Measurements from ENCODE around the gene TCERG1L. TPM values are rescaled to one million over a fixed set of nuclear protein-coding genes. Genes with fewer than 3 reads are reported as not detected.

TCERG1L gene
- total RNA-seq, 2 donors from 2014 or later, result not detected

- Histone ChIP-seq H3K9me3 (no peaks in the 10 kb centered on the region), H3K36me3 (no peaks in the 10 kb centered on the region), H3K4me1 (ENCODE audit: control insufficient read depth in 1 of 2, low read depth in 2 of 2) (no peaks in the 10 kb centered on the region), H3K27ac (no peak overlapping the region), H3K4me3 (no peak overlapping the region), H3K27me3 (replicated peaks; ENCODE audit: insufficient read depth) (no peaks in the 10 kb centered on the region)
- DNase-seq (ENCODE audit: low spot score) (no peak), ATAC-seq (ENCODE audit: insufficient number of reproducible peaks, low FRiP score, low read depth) (no peak)
- TF ChIP-seq CTCF (IDR thresholded peaks at IDR 0.05), result no peak
Observed at GRCh38 chr10:131205556-131205955, 106.0 kb downstream of the TCERG1L start.

GRCh38 chr10:131204406-131205152 lies 106.9 kb downstream of the TCERG1L start:
- DNase-seq (ENCODE audit: low spot score), result no peak
- no peaks in the 10 kb centered on the region for H3K9me3 ChIP-seq
- no peak for ATAC-seq (ENCODE audit: insufficient number of reproducible peaks, low FRiP score, low read depth)

GRCh38 chr10:131203456-131204357 lies 107.8 kb downstream of the TCERG1L start:
- no peak for TF ChIP-seq CTCF (IDR thresholded peaks at IDR 0.05)
- Histone ChIP-seq H3K9me3 (no peaks in the 10 kb centered on the region), H3K27me3 (replicated peaks; ENCODE audit: insufficient read depth) (no peaks in the 10 kb centered on the region), H3K4me1 (ENCODE audit: control insufficient read depth in 1 of 2, low read depth in 2 of 2) (no peaks in the 10 kb centered on the region), H3K36me3 (no peaks in the 10 kb centered on the region), H3K27ac (no peak overlapping the region), H3K4me3 (no peak overlapping the region)
- no peak for DNase-seq (ENCODE audit: low spot score)
- ATAC-seq (ENCODE audit: insufficient number of reproducible peaks, low FRiP score, low read depth), result no peak

More at GRCh38 chr10:131204406-131205152, 106.9 kb downstream of the TCERG1L start:
- H3K27ac ChIP-seq, result no peak overlapping the region
- no peak overlapping the region for H3K4me3 ChIP-seq
- no peaks in the 10 kb centered on the region for H3K4me1 ChIP-seq (ENCODE audit: control insufficient read depth in 1 of 2, low read depth in 2 of 2)
- no peak for TF ChIP-seq CTCF (IDR thresholded peaks at IDR 0.05)
- no peaks in the 10 kb centered on the region for H3K27me3 ChIP-seq (replicated peaks; ENCODE audit: insufficient read depth)
- H3K36me3 ChIP-seq, result no peaks in the 10 kb centered on the region

GRCh38 chr10:131202990-131203389 lies 108.5 kb downstream of the TCERG1L start:
- DNase-seq (ENCODE audit: low spot score), result no peak
- Histone ChIP-seq H3K4me3 (no peak overlapping the region), H3K27ac (no peak overlapping the region), H3K4me1 (ENCODE audit: control insufficient read depth in 1 of 2, low read depth in 2 of 2) (no peaks in the 10 kb centered on the region), H3K36me3 (no peaks in the 10 kb centered on the region), H3K9me3 (no peaks in the 10 kb centered on the region), H3K27me3 (replicated peaks; ENCODE audit: insufficient read depth) (no peaks in the 10 kb centered on the region)
- no peak for TF ChIP-seq CTCF (IDR thresholded peaks at IDR 0.05)
- no peak for ATAC-seq (ENCODE audit: insufficient number of reproducible peaks, low FRiP score, low read depth)

Data from thoracic aorta (tissue), 2 donors.